GM12891 (cell line): ENCODE measurements around the gene BPIFB4.

Experiments
- POLR2A ChIP-seq: IDR thresholded peaks from 2 replicates; pipeline ENCODE4 v1.6.1; 2011; ENCODE audit warnings: low read depth, low read length, control low read depth
- POLR2AphosphoS5 ChIP-seq: IDR thresholded peaks from 2 replicates; pipeline ENCODE4 v1.6.1; 2011; ENCODE audit warnings: low read depth, low read length, control low read depth
- SPI1 ChIP-seq: IDR thresholded peaks from 2 replicates; pipeline ENCODE4 v1.6.1; 2011; ENCODE audit warnings: low read depth, low read length, control low read depth
- TAF1 ChIP-seq: IDR thresholded peaks from 2 replicates; pipeline ENCODE4 v1.6.1; 2011; ENCODE audit warnings: low read depth, low read length, control low read depth

GRCh38 chr20:33110147-33110825, 30.8 kb downstream of the BPIFB4 start:
- TF ChIP-seq SPI1: no peak
- TF ChIP-seq TAF1: no peak
- TF ChIP-seq POLR2A: no peak
- TF ChIP-seq POLR2AphosphoS5: no peak
